H1 (cell line): ENCODE data around the gene ACKR2. TPM values are rescaled to one million over a fixed set of nuclear protein-coding genes. Genes with fewer than 3 reads are reported as not detected.
A peak's percentile ranks its signal among the peaks of the same experiment; 100 is the strongest.

Experiments used
- CTCF ChIA-PET: fragments of 300-600 bp; sonication (Branson Sonifier 250); formaldehyde crosslinking; loops from one replicate; lab custom pipeline; 2021; ENCODE audit not compliant: partially characterized antibody; lab: Charles Lee
- POLR2A ChIA-PET: fragments of 300-600 bp; sonication (Branson Sonifier 250); formaldehyde crosslinking; loops from one replicate; lab custom pipeline; 2021; ENCODE audit warnings: inconsistent platforms; ENCODE audit not compliant: partially characterized antibody; lab: Charles Lee
- DNase-seq, 2 experiments: peaks; one replicate each; pipeline versions ENCODE4 v3.0.0 to v3.0.0-alpha.2; 2010 to 2022; ENCODE audit warnings: low spot score in 2 of 2, low read depth in 1 of 2, mixed read lengths in 1 of 2
- FAIRE-seq: peaks from 2 replicates; lab custom pipeline; 2011; peaks lifted over from hg19 to GRCh38; lab: Jason Lieb, UNC
- H2AFZ ChIP-seq: 2 replicates; pipeline ENCODE4 v1.8.1; 2012; ENCODE audit warnings: low read length, inconsistent platforms
- H2AK5ac ChIP-seq: 2 replicates; pipeline ENCODE4 v1.6.1; 2013; ENCODE audit warnings: low read depth, low read length
- H2BK120ac ChIP-seq: replicated peaks from 2 replicates; pipeline ENCODE3; 2013; ENCODE audit warnings: low read depth, low read length, inconsistent platforms
- H2BK12ac ChIP-seq: 2 replicates; pipeline ENCODE4 v1.6.1; 2013; ENCODE audit warnings: low read depth, low read length
- H2BK15ac ChIP-seq: 2 replicates; pipeline ENCODE4 v1.6.1; 2013; ENCODE audit warnings: low read length
- H2BK20ac ChIP-seq: 2 replicates; pipeline ENCODE4 v1.6.1; 2013; ENCODE audit warnings: low read length
- H2BK5ac ChIP-seq: 2 replicates; pipeline ENCODE4 v1.6.1; 2013; ENCODE audit warnings: low read depth, low read length
- H3K14ac ChIP-seq: 2 replicates; pipeline ENCODE4 v1.6.1; 2013; ENCODE audit warnings: inconsistent platforms; ENCODE audit not compliant: insufficient read length
- H3K18ac ChIP-seq: 2 replicates; pipeline ENCODE4 v1.6.1; 2013; ENCODE audit warnings: low read length; ENCODE audit errors: extremely low read depth
- H3K23ac ChIP-seq: 2 replicates; pipeline ENCODE4 v1.6.1; 2013; ENCODE audit warnings: inconsistent platforms; ENCODE audit not compliant: insufficient read length
- H3K23me2 ChIP-seq: 2 replicates; pipeline ENCODE4 v1.6.1; 2013; ENCODE audit warnings: low read depth, low read length
- H3K27ac ChIP-seq: 2 replicates; pipeline ENCODE4 v1.6.1; 2011; ENCODE audit warnings: low read depth, low read length, inconsistent platforms
- H3K27me3 ChIP-seq, 4 experiments: replicated peaks in 1 of 4; 1 replicate in 1 of 4; 2 replicates in 3 of 4; pipeline versions ENCODE4 v1.6.1 to v1.8.1; 2011 to 2013; ENCODE audit warnings: low read length in 3 of 4, mild to moderate bottlenecking in 3 of 4, inconsistent platforms in 2 of 4, mixed read lengths in 2 of 4, moderate library complexity in 1 of 4; ENCODE audit not compliant: control insufficient read depth in 3 of 4, insufficient read depth in 3 of 4; ENCODE audit errors: extremely low read depth in 1 of 4
- H3K36me3 ChIP-seq, 4 experiments: 2 replicates each; pipeline versions ENCODE4 v1.6.1 to v1.8.1; 2011 to 2013; ENCODE audit warnings: mild to moderate bottlenecking in 4 of 4, low read length in 3 of 4, moderate library complexity in 2 of 4, control low read depth in 1 of 4, inconsistent platforms in 1 of 4; ENCODE audit not compliant: insufficient read depth in 4 of 4, control insufficient read depth in 2 of 4
- H3K4ac ChIP-seq: replicated peaks from 2 replicates; pipeline ENCODE3; 2013; ENCODE audit warnings: low read length, low read depth, mixed read lengths, inconsistent platforms; ENCODE audit not compliant: insufficient read length
- H3K4me1 ChIP-seq, 4 experiments: replicated peaks in 1 of 4; 1 replicate in 1 of 4; 2 replicates in 3 of 4; pipeline versions ENCODE4 v1.6.1 to v1.8.1; 2011 to 2013; ENCODE audit warnings: low read length in 3 of 4, inconsistent platforms in 2 of 4, mixed read lengths in 1 of 4; ENCODE audit not compliant: insufficient read depth in 4 of 4, control insufficient read depth in 3 of 4
- H3K4me2 ChIP-seq, 2 experiments: 2 replicates each; pipeline versions ENCODE4 v1.6.1 to v1.8.1; 2011 to 2013; ENCODE audit warnings: low read depth in 2 of 2, low read length in 2 of 2, control low read depth in 1 of 2, inconsistent platforms in 1 of 2, mild to moderate bottlenecking in 1 of 2; ENCODE audit not compliant: insufficient read depth in 1 of 2
- H3K4me3 ChIP-seq, 4 experiments: fragments of 200-600, 300-600 bp in 1 of 4; sonication (generic), shearing (Covaris generic), sonication (Bioruptor Twin) in 1 of 4; 2 replicates each; pipeline versions ENCODE4 v1.5.1 to v1.8.1; 2011 to 2016; ENCODE audit warnings: low read length in 4 of 4, low read depth in 3 of 4, control low read depth in 2 of 4, inconsistent platforms in 2 of 4, mild to moderate bottlenecking in 2 of 4, mixed read lengths in 1 of 4, moderate library complexity in 1 of 4; ENCODE audit not compliant: insufficient read depth in 2 of 4; ENCODE audit errors: extremely low read depth in 1 of 4
- H3K56ac ChIP-seq: replicated peaks from 2 replicates; pipeline ENCODE3; 2013; ENCODE audit warnings: low read depth, mild to moderate bottlenecking, mixed read lengths, low read length, inconsistent platforms; ENCODE audit not compliant: insufficient read length
- H3K79me1 ChIP-seq: 2 replicates; pipeline ENCODE4 v1.6.1; 2013; ENCODE audit warnings: low read depth, low read length, control low read depth
- H3K79me2 ChIP-seq, 2 experiments: 2 replicates each; pipeline versions ENCODE4 v1.6.1 to v1.8.1; 2012 to 2013; ENCODE audit warnings: low read length in 2 of 2, mild to moderate bottlenecking in 2 of 2, inconsistent platforms in 1 of 2; ENCODE audit not compliant: insufficient read depth in 2 of 2, control insufficient read depth in 1 of 2
- H3K9ac ChIP-seq, 4 experiments: replicated peaks in 1 of 4; 1 replicate in 1 of 4; 2 replicates in 3 of 4; pipeline versions ENCODE4 v1.6.1 to v1.8.1; 2011 to 2013; ENCODE audit warnings: low read depth in 3 of 4, low read length in 3 of 4, control low read depth in 2 of 4, mild to moderate bottlenecking in 2 of 4, moderate library complexity in 2 of 4, inconsistent platforms in 1 of 4; ENCODE audit errors: extremely low read depth in 1 of 4
- H3K9me3 ChIP-seq, 2 experiments: 2 replicates each; pipeline versions ENCODE4 v1.6.1 to v1.8.1; 2012 to 2013; ENCODE audit warnings: mild to moderate bottlenecking in 2 of 2, moderate library complexity in 2 of 2, control low read depth in 1 of 2, inconsistent platforms in 1 of 2, low read depth in 1 of 2, low read length in 1 of 2, mixed read lengths in 1 of 2; ENCODE audit not compliant: insufficient read depth in 2 of 2
- H4K20me1 ChIP-seq, 2 experiments: replicated peaks in 1 of 2; 2 replicates each; pipeline versions ENCODE3 to v1.8.1; 2011 to 2013; ENCODE audit warnings: inconsistent platforms in 2 of 2, low read length in 2 of 2, mild to moderate bottlenecking in 1 of 2; ENCODE audit not compliant: insufficient read depth in 2 of 2, control insufficient read depth in 1 of 2
- H4K5ac ChIP-seq: 2 replicates; pipeline ENCODE4 v1.6.1; 2013; ENCODE audit warnings: low read length, low read depth, mixed read lengths, inconsistent platforms; ENCODE audit not compliant: insufficient read length
- H4K8ac ChIP-seq: 2 replicates; pipeline ENCODE4 v1.8.0; 2013; ENCODE audit warnings: mild to moderate bottlenecking, moderate library complexity, low read length, inconsistent platforms; ENCODE audit not compliant: insufficient read depth; ENCODE audit errors: extremely low read depth
- H4K91ac ChIP-seq: replicated peaks from 2 replicates; pipeline ENCODE3; 2013; ENCODE audit warnings: low read length, mixed read lengths, inconsistent platforms; ENCODE audit not compliant: insufficient read length
- E2F6 ChIP-seq: IDR thresholded peaks from 2 replicates; pipeline ENCODE4 v1.6.1; 2012; ENCODE audit warnings: inconsistent platforms
- KDM4A ChIP-seq: IDR thresholded peaks from one replicate; pipeline ENCODE4 v1.7.1; 2012; ENCODE audit warnings: low read depth, mild to moderate bottlenecking, moderate library complexity, low read length, inconsistent platforms; ENCODE audit not compliant: severe bottlenecking
- PHF8 ChIP-seq: fragments of 200-600 bp; sonication (generic); conservative IDR thresholded peaks from 2 replicates; pipeline ENCODE4 v1.7.1; 2012; ENCODE audit warnings: low read depth, mild to moderate bottlenecking, inconsistent platforms, low read length, moderate library complexity
- RAD21 ChIP-seq, 2 experiments: IDR thresholded peaks in 1 of 2; conservative IDR thresholded peaks in 1 of 2; 2 replicates each; pipeline ENCODE4 v1.6.1; 2011; ENCODE audit warnings: low read depth in 2 of 2, low read length in 2 of 2, improper control_type of control experiment in 1 of 2, inconsistent platforms in 1 of 2, mild to moderate bottlenecking in 1 of 2, moderate library complexity in 1 of 2
- SP4 ChIP-seq: IDR thresholded peaks from 2 replicates; pipeline ENCODE4 v1.6.1; 2012; ENCODE audit warnings: low read length, inconsistent platforms
- USF2 ChIP-seq: IDR thresholded peaks from 2 replicates; pipeline ENCODE4 v1.6.1; 2011; ENCODE audit warnings: low read length, improper control_type of control experiment
- polyA plus RNA-seq, 7 experiments: library from polyadenylated mRNA; depleted of rRNA in 3 of 7; stranded (reverse) in 5 of 7; unstranded in 2 of 7; fragments of >200 nt in 5 of 7; fragments of 200-250 nt in 2 of 7; gene quantifications; 1 replicate in 5 of 7; 2 replicates in 1 of 7; 4 replicates in 1 of 7; pipeline versions ENCODE4 v1.2.1 to v1.2.3, GENCODE V29; 2011 to 2013; ENCODE audit warnings: missing spikeins in 2 of 7, mixed read lengths in 2 of 7
- total RNA-seq: library from RNA; stranded (reverse); fragmentation: NEBNext Ultra II Directional; extraction: Animal tissue kit (Norgen Biotek cat#: 25700); gene quantifications from 2 replicates; pipeline ENCODE4 v1.2.1, GENCODE V29; 2021

ACKR2 gene
- total and polyA plus RNA-seq, 2 of the 8 experiments (the other 6 are each of a cell fraction or from before 2014, with no cell fraction given), result 0.09 to 0.12 TPM

- Histone ChIP-seq H2BK5ac (no peak overlapping the region), H3K23me2 (no peaks in the 10 kb centered on the region), H3K4ac (no peak overlapping the region), H2AFZ (no peak overlapping the region), H3K4me3 (no peak overlapping the region), H2BK120ac (no peak overlapping the region), H3K79me2 (no peaks in the 10 kb centered on the region), H4K20me1 (no peaks in the 10 kb centered on the region), H3K36me3 (no peaks in the 10 kb centered on the region), H3K9ac (no peak overlapping the region), H2BK20ac (no peak overlapping the region), H2BK15ac (no peak overlapping the region), H3K56ac (no peak overlapping the region), H3K14ac (no peak overlapping the region), H4K8ac (no peak overlapping the region), H2BK12ac (no peak overlapping the region), H3K27ac (no peak overlapping the region), H3K18ac (peak overlapping the region; percentile 24; the same call in 1 of the 2 replicates), H3K23ac (no peak overlapping the region), H4K91ac (no peak overlapping the region), H4K5ac (no peak overlapping the region), H3K79me1 (no peaks in the 10 kb centered on the region), H3K9me3 (no peaks in the 10 kb centered on the region), H2AK5ac (no peak overlapping the region), H3K27me3 (no peaks in the 10 kb centered on the region), H3K4me2 (no peak overlapping the region), H3K4me1 (peaks cover 0 to 9% (median 5%) of the 10 kb centered on the region in 4 experiments; a peak in 5 of 7 replicates)
- no peak for DNase-seq
- CTCF ChIA-PET, result no interaction called here
- no peak for TF ChIP-seq RAD21 (IDR thresholded peaks at IDR 0.05 in 1 of 2, conservative IDR thresholded peaks at IDR 0.05 in 1 of 2; ENCODE audit: low read depth in 2 of 2, low read length in 2 of 2)
- no peak for TF ChIP-seq USF2
- no peak for TF ChIP-seq PHF8
- no peak for TF ChIP-seq KDM4A
- TF ChIP-seq E2F6, result no peak
- no peak for TF ChIP-seq SP4
- POLR2A ChIA-PET, result no interaction called here
- no peak for FAIRE-seq
These were observed 86.3 kb downstream of the ACKR2 start for GRCh38 chr3:42895580-42895868.
